Gastrocnemius medialis (tissue), 4 donors: ENCODE measurements around the gene SLC29A3. TPM values are rescaled to one million over a fixed set of nuclear protein-coding genes. Genes with fewer than 3 reads are reported as not detected.

Experiments used
- ATAC-seq, 2 donors: fragments of 150-250 bp; one replicate each; pipeline ENCODE4 v1.9.1; 2016
- DNase-seq, 2 donors: peaks; one replicate each; pipeline ENCODE4 v3.0.0-alpha.2; 2019
- H3K27ac ChIP-seq, 4 donors: fragments of 200-600 bp; sonication (generic); 1 replicate in 1 of 4; 2 replicates in 3 of 4; pipeline ENCODE4 v1.5.1; 2016 to 2018; ENCODE audit warnings: mild to moderate bottlenecking in 2 of 4, moderate library complexity in 1 of 4
- H3K27me3 ChIP-seq, 3 donors: fragments of 200-600 bp; sonication (generic) in 2 of 3; 1 replicate in 1 of 3; 2 replicates in 2 of 3; pipeline versions ENCODE4 v1.5.1 to v1.6.0; 2016 to 2019; ENCODE audit warnings: mild to moderate bottlenecking in 1 of 3, moderate library complexity in 1 of 3
- H3K36me3 ChIP-seq, 2 donors: fragments of 200-600 bp; sonication (generic) in 1 of 2; one replicate each; pipeline ENCODE4 v1.5.1; 2017 to 2018
- H3K4me1 ChIP-seq, 2 donors: fragments of 200-600 bp; sonication (generic) in 1 of 2; one replicate each; pipeline ENCODE4 v1.5.1; 2016 to 2017; ENCODE audit warnings: mild to moderate bottlenecking in 2 of 2
- H3K4me3 ChIP-seq, 4 donors: fragments of 200-600 bp; sonication (generic) in 3 of 4; 1 replicate in 1 of 4; 2 replicates in 3 of 4; pipeline ENCODE4 v1.5.1; 2016 to 2019; ENCODE audit warnings: mild to moderate bottlenecking in 2 of 4
- H3K9me3 ChIP-seq, 3 donors: fragments of 200-600 bp; sonication (generic) in 2 of 3; 1 replicate in 1 of 3; 2 replicates in 2 of 3; pipeline ENCODE4 v1.5.1; 2016 to 2019
- CTCF ChIP-seq, 5 experiments: fragments of 450-650 bp in 3 of 5; fragments of 200-600 bp in 2 of 5; sonication (generic) in 2 of 5; IDR thresholded peaks in 4 of 5; conservative IDR thresholded peaks in 1 of 5; 1 replicate in 4 of 5; 2 replicates in 1 of 5; pipeline ENCODE4 v1.5.1; 2016 to 2019; ENCODE audit warnings: antibody characterized with exemption in 5 of 5, mild to moderate bottlenecking in 3 of 5, moderate library complexity in 3 of 5
- POLR2A ChIP-seq, 2 donors: fragments of 450-650 bp; IDR thresholded peaks; one replicate each; pipeline ENCODE4 v1.6.1; 2017; ENCODE audit warnings: antibody characterized with exemption in 2 of 2, mild to moderate bottlenecking in 2 of 2, moderate library complexity in 2 of 2
- in situ Hi-C, 4 donors: fragments of 200-750 bp; cut with MboI; loops; one replicate each; pipeline versions ENCODE4 v1.15.0 to v1.8.0; 2017; ENCODE audit warnings: low sequenced_read_pairs in 4 of 4
- intact Hi-C: fragments of 100-400 bp; cut with DNase I; formaldehyde crosslinking; loops from one replicate; pipeline ENCODE4 v1.15.1; 2023; ENCODE audit warnings: low total_unique reads
- total RNA-seq, 4 donors: library from RNA; depleted of rRNA; stranded (reverse); fragments of >200 nt; gene quantifications; one replicate each; pipeline versions ENCODE4 v1.1.0 to v1.2.3, GENCODE V29; 2016

Gene SLC29A3
- total RNA-seq, 4 donors from 2014 or later, result 0.36 to 2.8 (median 2.0) TPM

- no peaks in the 10 kb centered on the region for H3K4me1 ChIP-seq
- no peaks in the 10 kb centered on the region for H3K36me3 ChIP-seq
- no peak overlapping the region for H3K4me3 ChIP-seq
- TF ChIP-seq CTCF (IDR thresholded peaks at IDR 0.05 in 4 of 5, conservative IDR thresholded peaks at IDR 0.05 in 1 of 5) (no peak), POLR2A (IDR thresholded peaks at IDR 0.05) (no peak)
- no peak overlapping the region for H3K27ac ChIP-seq
- no peaks in the 10 kb centered on the region for H3K27me3 ChIP-seq
- no peaks in the 10 kb centered on the region for H3K9me3 ChIP-seq
- DNase-seq, result no peak
- no peak for ATAC-seq
- intact Hi-C loops (no loop called here), in situ Hi-C loops (no loop called here)
Observed at GRCh38 chr10:71334221-71334791, 15.2 kb downstream of the SLC29A3 start.

- intact Hi-C loops (no loop called here), in situ Hi-C loops (no loop called here)
- Histone ChIP-seq H3K36me3 (no peaks in the 10 kb centered on the region), H3K27ac (no peak overlapping the region), H3K9me3 (no peaks in the 10 kb centered on the region), H3K4me3 (no peak overlapping the region), H3K27me3 (no peaks in the 10 kb centered on the region), H3K4me1 (no peaks in the 10 kb centered on the region)
- no peak for ATAC-seq
- TF ChIP-seq POLR2A (IDR thresholded peaks at IDR 0.05) (no peak), CTCF (IDR thresholded peaks at IDR 0.05 in 4 of 5, conservative IDR thresholded peaks at IDR 0.05 in 1 of 5) (no peak)
- DNase-seq, result no peak
Observed at GRCh38 chr10:71335173-71335708, 16.2 kb downstream of the SLC29A3 start.

GRCh38 chr10:71336632-71337031 lies 17.6 kb downstream of the SLC29A3 start:
- DNase-seq, result no peak
- Histone ChIP-seq H3K27me3 (no peaks in the 10 kb centered on the region), H3K9me3 (no peaks in the 10 kb centered on the region), H3K4me3 (no peak overlapping the region), H3K27ac (no peak overlapping the region), H3K36me3 (no peaks in the 10 kb centered on the region), H3K4me1 (no peaks in the 10 kb centered on the region)
- no peak for ATAC-seq
- no peak for TF ChIP-seq CTCF (IDR thresholded peaks at IDR 0.05 in 4 of 5, conservative IDR thresholded peaks at IDR 0.05 in 1 of 5)
- intact Hi-C loops (no loop called here), in situ Hi-C loops (no loop called here)

- no peaks in the 10 kb centered on the region for H3K9me3 ChIP-seq
- no peaks in the 10 kb centered on the region for H3K4me1 ChIP-seq
- no peak overlapping the region for H3K4me3 ChIP-seq
- TF ChIP-seq POLR2A (IDR thresholded peaks at IDR 0.05) (no peak), CTCF (IDR thresholded peaks at IDR 0.05 in 4 of 5, conservative IDR thresholded peaks at IDR 0.05 in 1 of 5) (no peak)
- in situ Hi-C loops, result no loop called here
- no peak overlapping the region for H3K27ac ChIP-seq
- DNase-seq, result no peak
- H3K36me3 ChIP-seq, result no peaks in the 10 kb centered on the region
- no peak for ATAC-seq
- intact Hi-C loops, result no loop called here
- H3K27me3 ChIP-seq, result no peaks in the 10 kb centered on the region
Observed at GRCh38 chr10:71337219-71337701, 18.2 kb downstream of the SLC29A3 start.
